ENCODE measurements around the gene FAM20B.
A peak's percentile ranks its signal among the peaks of the same experiment; 100 is the strongest.
"Not testable (repeated sequence)": the region's sequence is repeated elsewhere in the genome, so short reads cannot be mapped to it uniquely, and the experiment has no call there.

The FAM20B gene

GRCh38 chr1:179023946-179024650, 1.6 kb upstream of the FAM20B start:
- no peak for DNase-seq

- DNase-seq = peak; percentile 61
These were observed 500 bp downstream of the FAM20B start for GRCh38 chr1:179025975-179026812.

- DNase-seq = no peak
These were observed 1.3 kb downstream of the FAM20B start for GRCh38 chr1:179026813-179027669.

GRCh38 chr1:179029321-179029759, 3.6 kb downstream of the FAM20B start:
- DNase-seq = no peak

GRCh38 chr1:179030130-179030529, 4.4 kb downstream of the FAM20B start:
- no peak for DNase-seq

GRCh38 chr1:179030683-179031082, 5.0 kb downstream of the FAM20B start:
- DNase-seq = no peak

GRCh38 chr1:179031284-179031683, 5.6 kb downstream of the FAM20B start:
- DNase-seq = no peak

- DNase-seq = no peak
These were observed 6.3 kb downstream of the FAM20B start for GRCh38 chr1:179031855-179032513.

GRCh38 chr1:179034720-179035119, 9.0 kb downstream of the FAM20B start:
- DNase-seq = no peak

GRCh38 chr1:179036844-179037465, 11.3 kb downstream of the FAM20B start:
- no peak for DNase-seq

GRCh38 chr1:179038528-179039281, 13.0 kb downstream of the FAM20B start:
- DNase-seq = no peak

- not testable (repeated sequence) for DNase-seq
These were observed 13.9 kb downstream of the FAM20B start for GRCh38 chr1:179039502-179040174.

- DNase-seq = not testable (repeated sequence)
These were observed 14.5 kb downstream of the FAM20B start for GRCh38 chr1:179040175-179040551.

GRCh38 chr1:179042087-179042486, 16.4 kb downstream of the FAM20B start:
- no peak for DNase-seq

GRCh38 chr1:179042700-179043099, 17.0 kb downstream of the FAM20B start:
- DNase-seq = no peak

- DNase-seq = no peak
These were observed 17.6 kb downstream of the FAM20B start for GRCh38 chr1:179043266-179043665.

- no peak for DNase-seq
These were observed 18.2 kb downstream of the FAM20B start for GRCh38 chr1:179043907-179044306.

GRCh38 chr1:179046808-179047635, 21.3 kb downstream of the FAM20B start:
- DNase-seq = no peak

- DNase-seq = peak; percentile 45
These were observed 21.9 kb downstream of the FAM20B start for GRCh38 chr1:179047636-179047997.

Measured in NCI-H2227 treated with DMSO at 0.1 percent for 48 hours (cell line).